SU-DHL-6 (cell line): Measurements from ENCODE around the gene MESD.

ENCODE experiments used
- EZH2phosphoT487 ChIP-seq: fragments of 200-600 bp; sonication (generic), shearing (Covaris generic); conservative IDR thresholded peaks from 2 replicates; pipeline ENCODE4 v1.6.1; 2018; ENCODE audit warnings: mild to moderate bottlenecking, antibody characterized with exemption, low read length, moderate library complexity, mixed read lengths
- TF ChIP-seq, protein P1 (sequence below): fragments of 200-600 bp; sonication (generic); IDR thresholded peaks from one replicate; pipeline ENCODE4 v1.5.1; 2017; ENCODE audit warnings: antibody characterized with exemption, mild to moderate bottlenecking, low read length, moderate library complexity; ENCODE audit not compliant: insufficient read depth, poor library complexity, severe bottlenecking

GRCh38 chr15:80978685-80979329 lies 10.8 kb downstream of the MESD start:
- TF ChIP-seq, protein P1, sequence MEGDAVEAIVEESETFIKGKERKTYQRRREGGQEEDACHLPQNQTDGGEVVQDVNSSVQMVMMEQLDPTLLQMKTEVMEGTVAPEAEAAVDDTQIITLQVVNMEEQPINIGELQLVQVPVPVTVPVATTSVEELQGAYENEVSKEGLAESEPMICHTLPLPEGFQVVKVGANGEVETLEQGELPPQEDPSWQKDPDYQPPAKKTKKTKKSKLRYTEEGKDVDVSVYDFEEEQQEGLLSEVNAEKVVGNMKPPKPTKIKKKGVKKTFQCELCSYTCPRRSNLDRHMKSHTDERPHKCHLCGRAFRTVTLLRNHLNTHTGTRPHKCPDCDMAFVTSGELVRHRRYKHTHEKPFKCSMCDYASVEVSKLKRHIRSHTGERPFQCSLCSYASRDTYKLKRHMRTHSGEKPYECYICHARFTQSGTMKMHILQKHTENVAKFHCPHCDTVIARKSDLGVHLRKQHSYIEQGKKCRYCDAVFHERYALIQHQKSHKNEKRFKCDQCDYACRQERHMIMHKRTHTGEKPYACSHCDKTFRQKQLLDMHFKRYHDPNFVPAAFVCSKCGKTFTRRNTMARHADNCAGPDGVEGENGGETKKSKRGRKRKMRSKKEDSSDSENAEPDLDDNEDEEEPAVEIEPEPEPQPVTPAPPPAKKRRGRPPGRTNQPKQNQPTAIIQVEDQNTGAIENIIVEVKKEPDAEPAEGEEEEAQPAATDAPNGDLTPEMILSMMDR, result no peak
- no peak for TF ChIP-seq EZH2phosphoT487
